NCI-H2227 (cell line): ENCODE results near the gene DAAM1.
A peak's percentile ranks its signal among the peaks of the same experiment; 100 is the strongest.

Experiments used
- DNase-seq: peaks from one replicate; lab custom pipeline; 2025; ENCODE audit not compliant: unreplicated experiment; lab: John Stamatoyannopoulos, UW

Gene DAAM1

GRCh38 chr14:59254146-59254910 is 65.9 kb downstream of the DAAM1 start:
- no peak for DNase-seq

GRCh38 chr14:59254911-59255545 is 66.6 kb downstream of the DAAM1 start:
- DNase-seq, result peak; percentile 38

- DNase-seq, result no peak
Measured at GRCh38 chr14:59256331-59256730, 67.9 kb downstream of the DAAM1 start.

- no peak for DNase-seq
Measured at GRCh38 chr14:59261334-59261733, 72.9 kb downstream of the DAAM1 start.

GRCh38 chr14:59262717-59263454 is 74.4 kb downstream of the DAAM1 start:
- DNase-seq, result no peak

GRCh38 chr14:59265808-59266207 is 77.3 kb downstream of the DAAM1 start:
- DNase-seq, result no peak

GRCh38 chr14:59267046-59267445 is 78.6 kb downstream of the DAAM1 start:
- no peak for DNase-seq

- DNase-seq, result no peak
Measured at GRCh38 chr14:59268011-59268410, 79.5 kb downstream of the DAAM1 start.

GRCh38 chr14:59268858-59269257 is 80.4 kb downstream of the DAAM1 start:
- no peak for DNase-seq

- DNase-seq, result no peak
Measured at GRCh38 chr14:59269466-59269865, 81.0 kb downstream of the DAAM1 start.

- DNase-seq, result no peak
Measured at GRCh38 chr14:59271256-59271655, 82.8 kb downstream of the DAAM1 start.

GRCh38 chr14:59271734-59272133 is 83.3 kb downstream of the DAAM1 start:
- DNase-seq, result no peak

GRCh38 chr14:59272633-59273032 is 84.2 kb downstream of the DAAM1 start:
- no peak for DNase-seq

- DNase-seq, result no peak
Measured at GRCh38 chr14:59273737-59274136, 85.3 kb downstream of the DAAM1 start.

GRCh38 chr14:59274991-59275391 is 86.5 kb downstream of the DAAM1 start:
- no peak for DNase-seq

GRCh38 chr14:59275668-59276067 is 87.2 kb downstream of the DAAM1 start:
- no peak for DNase-seq

GRCh38 chr14:59276235-59276634 is 87.8 kb downstream of the DAAM1 start:
- no peak for DNase-seq

- DNase-seq, result no peak
Measured at GRCh38 chr14:59277659-59278058, 89.2 kb downstream of the DAAM1 start.

- DNase-seq, result no peak
Measured at GRCh38 chr14:59278111-59278510, 89.6 kb downstream of the DAAM1 start.

- DNase-seq, result no peak
Measured at GRCh38 chr14:59280961-59281360, 92.5 kb downstream of the DAAM1 start.

- no peak for DNase-seq
Measured at GRCh38 chr14:59281609-59282377, 93.3 kb downstream of the DAAM1 start.
